HG02798 (cell line): ENCODE data around the gene C19orf53.
"Not testable (repeated sequence)": the region's sequence is repeated elsewhere in the genome, so short reads cannot be mapped to it uniquely, and the experiment has no call there.

Source experiments
- ATAC-seq: cut with Tn5 transposase; IDR thresholded peaks from one replicate; pipeline ENCODE4 v1.9.1; 2021; ENCODE audit warnings: mild to moderate bottlenecking; ENCODE audit not compliant: unreplicated experiment, poor library complexity

Gene C19orf53

GRCh38 chr19:13762635-13763235 is 11.5 kb upstream of the C19orf53 start:
- no peak for ATAC-seq

DNA sequence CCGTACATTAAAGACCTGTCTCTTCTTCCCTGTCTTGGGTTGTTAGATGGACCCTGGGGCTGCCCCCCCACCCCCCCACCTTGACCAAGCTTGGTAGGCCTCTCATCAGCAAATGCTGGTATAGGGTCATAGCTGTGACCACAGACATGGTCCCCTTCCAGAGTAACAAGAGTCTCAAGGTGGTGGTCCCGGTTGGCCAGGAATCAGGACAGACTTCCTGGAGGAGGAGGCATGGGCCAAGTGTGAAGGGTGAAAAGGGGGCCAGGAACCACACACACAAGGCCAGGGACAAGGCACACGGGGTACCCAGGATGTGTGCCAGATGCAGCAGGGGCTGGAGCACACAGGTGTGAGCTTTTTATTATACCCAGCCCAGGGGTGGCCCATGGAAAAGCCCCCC is 11.0 kb upstream of the C19orf53 start:
- no peak for ATAC-seq

DNA sequence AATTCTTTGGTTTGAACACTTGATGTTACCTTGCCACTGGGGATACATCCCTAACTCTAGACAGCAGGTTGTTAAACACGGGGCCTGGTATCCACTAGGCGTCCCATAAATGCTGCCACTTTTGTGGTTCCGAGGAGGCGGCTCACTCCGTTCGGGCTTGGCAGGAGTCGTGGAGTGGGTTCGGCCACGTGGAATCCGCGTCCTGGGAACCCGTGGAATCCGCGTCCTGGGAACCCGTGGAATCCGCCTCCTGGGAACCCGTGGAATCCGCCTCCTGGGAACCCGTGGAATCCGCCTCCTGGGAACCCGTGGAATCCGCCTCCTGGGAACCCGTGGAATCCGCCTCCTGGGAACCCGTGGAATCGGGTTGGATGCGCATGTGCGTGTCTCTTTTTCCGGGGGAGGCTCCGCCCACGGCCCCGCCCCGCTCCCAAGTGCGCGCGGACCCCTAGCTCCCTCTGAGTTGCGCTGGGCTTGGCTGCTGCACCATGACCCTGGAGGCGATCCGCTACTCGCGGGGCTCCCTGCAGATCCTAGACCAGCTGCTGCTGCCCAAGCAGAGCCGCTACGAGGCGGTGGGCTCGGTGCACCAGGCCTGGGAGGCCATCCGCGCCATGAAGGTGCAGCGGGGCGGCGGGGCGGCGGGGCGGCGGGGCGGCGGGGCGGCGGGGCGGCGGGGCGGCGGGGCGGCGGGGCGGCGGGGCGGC is 10.0 kb upstream of the C19orf53 start, which contains the start of gene MRI1:
TSS of gene MRI1 (plus strand) at position 422 of the 707 bp plus-strand sequence. CDS start at position 489, 67 bp downstream.
- ATAC-seq: peak; percentile 66

DNA sequence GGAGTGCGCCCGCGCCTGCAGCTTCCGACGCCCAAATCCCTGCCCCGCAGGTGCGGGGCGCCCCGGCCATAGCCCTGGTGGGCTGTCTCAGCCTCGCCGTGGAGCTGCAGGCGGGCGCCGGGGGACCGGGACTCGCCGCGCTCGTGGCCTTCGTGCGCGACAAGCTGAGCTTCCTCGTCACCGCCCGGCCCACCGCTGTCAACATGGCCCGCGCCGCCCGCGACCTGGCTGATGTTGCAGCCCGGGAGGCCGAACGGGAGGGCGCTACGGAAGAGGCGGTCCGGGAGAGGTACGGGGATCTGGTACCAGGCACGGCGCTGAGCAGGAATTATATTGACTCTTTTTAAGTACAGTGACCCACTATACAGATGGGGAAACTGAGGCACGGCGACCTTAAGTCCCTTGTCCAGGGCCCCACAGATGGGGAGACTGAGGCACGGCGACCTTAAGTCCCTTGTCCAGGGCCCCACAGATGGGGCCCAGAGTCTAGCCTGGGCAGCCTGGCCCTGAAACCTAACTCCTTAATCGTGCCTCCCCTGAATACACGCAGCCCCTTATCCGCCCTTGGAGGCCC is 9.3 kb upstream of the C19orf53 start:
- ATAC-seq: no peak

DNA sequence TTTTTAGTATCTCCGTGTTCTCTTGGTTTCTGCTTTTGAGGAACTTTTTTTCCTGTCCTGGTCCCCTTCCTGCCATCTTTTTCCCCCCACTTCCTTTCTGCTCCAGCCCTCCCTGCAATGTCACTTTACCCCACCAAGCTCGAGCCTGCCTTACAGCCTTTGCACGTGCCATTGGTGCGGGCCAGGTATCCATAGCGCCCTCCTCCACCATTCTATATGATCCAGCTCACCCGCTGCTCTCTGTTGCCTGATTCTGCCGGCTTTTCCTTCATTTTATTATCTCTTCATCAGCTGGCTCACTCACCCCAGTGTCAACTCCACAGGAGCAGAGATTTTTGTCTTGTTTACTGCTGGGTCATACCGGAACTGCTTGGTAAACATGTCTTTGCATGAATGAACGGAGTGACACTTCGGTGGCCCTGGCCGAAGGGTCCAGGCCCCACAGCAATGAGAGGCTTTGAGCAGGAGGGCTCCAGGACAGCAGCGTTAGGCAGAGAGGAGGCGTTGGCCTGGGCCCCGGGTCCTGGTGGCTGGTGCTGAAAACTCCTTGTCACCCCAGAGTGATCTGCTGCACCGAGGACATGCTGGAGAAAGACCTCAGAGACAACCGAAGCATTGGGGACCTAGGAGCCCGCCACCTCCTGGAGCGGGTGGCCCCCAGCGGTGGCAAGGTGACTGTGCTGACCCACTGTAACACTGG is 8.7 kb upstream of the C19orf53 start:
- no peak for ATAC-seq

GRCh38 chr19:13766095-13766481 is 8.2 kb upstream of the C19orf53 start:
- ATAC-seq: no peak

DNA sequence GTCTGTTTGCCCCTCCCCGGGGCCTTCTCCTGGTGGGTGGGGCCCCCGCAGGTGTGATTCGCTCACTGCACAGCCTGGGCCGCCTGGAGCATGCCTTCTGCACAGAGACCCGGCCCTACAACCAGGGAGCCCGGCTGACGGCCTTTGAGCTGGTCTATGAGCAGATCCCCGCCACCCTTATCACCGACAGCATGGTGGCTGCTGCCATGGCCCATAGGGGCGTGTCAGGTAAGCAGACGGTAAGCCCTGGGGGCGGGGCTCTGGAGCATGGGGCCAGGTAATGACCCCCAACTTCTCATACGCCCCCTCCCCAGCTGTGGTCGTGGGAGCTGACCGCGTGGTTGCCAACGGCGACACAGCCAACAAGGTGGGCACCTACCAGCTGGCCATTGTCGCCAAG is 5.7 kb upstream of the C19orf53 start:
- ATAC-seq: no peak

GRCh38 chr19:13770013-13770635 is 4.1 kb upstream of the C19orf53 start:
- ATAC-seq: no peak

DNA sequence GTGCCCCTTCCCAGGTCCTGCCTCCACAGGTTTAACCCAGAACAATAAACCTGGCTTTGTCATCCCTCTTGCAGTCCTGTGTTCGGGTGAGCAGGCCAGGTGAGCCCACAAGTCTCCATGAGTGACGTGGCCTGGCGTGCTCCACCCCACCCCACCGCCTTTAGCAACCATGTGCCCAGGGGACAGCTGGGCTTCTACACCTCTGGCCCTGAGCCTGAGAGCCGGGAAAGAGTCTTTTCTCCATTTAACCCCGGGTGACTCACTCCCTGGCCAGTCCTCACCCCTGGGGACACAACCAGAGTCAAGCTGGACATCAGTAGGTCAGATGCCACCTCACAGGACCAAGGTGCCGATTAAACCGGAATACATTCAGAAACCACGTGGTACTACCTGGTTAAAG is 4.1 kb downstream of the C19orf53 start:
- ATAC-seq: no peak

DNA sequence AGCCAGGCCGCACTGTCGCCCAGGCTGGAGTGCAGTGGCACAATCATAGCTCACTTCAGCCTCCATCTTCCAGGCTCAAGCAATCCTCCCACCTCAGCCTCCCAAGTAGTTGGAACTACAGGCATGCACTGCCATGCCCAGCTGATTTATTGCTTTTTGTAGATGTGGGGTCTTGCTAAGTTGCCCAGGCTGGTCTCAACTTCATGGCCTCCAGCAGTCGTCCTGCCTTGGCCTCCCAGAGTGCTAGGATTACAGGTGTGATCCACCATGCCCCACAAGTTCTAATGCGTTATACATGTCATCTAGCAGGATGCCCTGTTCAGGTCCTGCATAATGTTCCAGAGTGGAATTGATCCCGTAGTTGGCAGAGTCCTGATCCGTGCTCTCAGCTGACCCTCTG is 4.6 kb downstream of the C19orf53 start:
- ATAC-seq: no peak

DNA sequence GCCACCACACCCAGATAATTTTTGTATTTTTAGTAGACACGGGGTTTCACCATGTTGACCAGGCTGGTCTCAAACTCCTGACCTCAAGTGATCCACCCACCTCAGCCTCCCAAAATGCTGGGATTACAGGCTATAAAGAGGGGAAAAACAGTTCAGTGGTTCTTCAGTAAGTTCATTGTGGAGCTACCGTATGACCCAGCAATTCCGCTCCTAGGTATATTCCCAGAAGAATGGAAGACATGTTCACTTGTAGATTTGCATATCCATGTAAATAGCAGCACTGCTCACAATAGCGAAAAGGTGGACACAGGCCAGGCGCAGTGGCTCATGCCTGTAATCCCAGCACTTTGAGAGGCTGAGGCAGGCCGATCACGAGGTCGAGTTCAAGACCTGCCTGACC is 5.5 kb downstream of the C19orf53 start:
- ATAC-seq: not testable (repeated sequence)

DNA sequence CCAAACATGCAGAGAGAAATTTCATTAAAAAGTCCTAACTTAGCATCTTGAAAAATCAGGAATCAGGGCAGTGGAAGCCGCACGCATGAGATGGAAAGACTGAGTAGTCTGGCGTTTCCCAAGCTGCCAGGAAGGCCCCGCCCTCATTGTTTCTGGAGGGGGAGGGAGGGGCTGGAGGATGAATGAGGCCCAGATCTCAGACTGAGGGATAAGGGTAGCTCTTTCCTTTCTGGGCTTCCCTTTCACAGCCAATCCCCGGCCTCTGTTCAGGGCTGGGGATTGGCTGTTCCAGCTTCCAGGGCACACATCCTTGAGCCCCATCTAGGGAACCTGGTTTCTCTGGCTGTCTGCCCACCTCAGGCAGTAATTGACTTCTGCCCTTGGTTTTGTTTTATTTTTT is 7.3 kb downstream of the C19orf53 start:
- ATAC-seq: no peak

- ATAC-seq: no peak
Measured at GRCh38 chr19:13782537-13782936, 8.3 kb downstream of the C19orf53 start.

DNA sequence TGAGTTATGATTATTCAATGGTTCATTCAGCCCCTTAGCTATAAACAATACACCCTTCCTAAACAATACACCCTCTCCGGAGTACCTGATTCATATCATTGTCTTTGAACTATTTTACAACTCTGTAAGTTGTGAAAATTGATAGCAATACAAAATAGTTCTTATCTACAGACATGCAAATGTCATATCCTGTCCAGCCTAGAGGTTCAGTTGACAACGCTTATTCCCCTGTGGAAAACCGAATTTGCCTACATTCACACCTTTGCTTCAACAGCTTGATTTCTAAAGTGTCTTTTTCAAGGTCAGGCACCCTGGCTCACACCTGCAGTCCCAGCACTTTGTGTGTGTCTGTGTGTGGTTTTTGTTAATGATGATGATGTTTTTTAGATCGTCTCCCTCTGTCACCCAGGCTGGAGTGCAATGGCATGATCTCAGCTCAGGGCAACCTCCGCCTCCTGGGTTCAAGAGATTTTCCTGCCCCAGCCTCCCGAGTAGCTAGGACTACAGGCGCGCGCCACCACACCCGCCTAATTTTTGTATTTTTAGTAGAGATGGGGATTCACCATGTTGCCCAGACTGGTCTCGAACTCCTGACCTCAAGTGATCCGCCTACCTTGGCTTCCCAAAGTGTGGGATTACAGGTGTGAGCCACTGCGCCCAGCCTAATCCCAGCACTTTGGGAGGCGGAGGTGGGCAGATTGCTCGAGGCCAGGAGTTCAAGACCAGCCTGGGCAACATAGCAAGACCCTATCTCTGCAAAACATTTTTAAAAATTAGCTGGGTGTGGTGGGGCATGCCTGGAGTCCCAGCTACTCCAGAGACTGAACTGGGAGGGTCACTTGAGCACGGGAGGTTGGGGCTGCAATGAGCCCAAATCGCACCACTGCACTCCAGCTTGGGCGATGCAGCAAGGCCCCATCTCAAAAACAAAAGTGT is 9.6 kb downstream of the C19orf53 start:
- ATAC-seq: no peak

DNA sequence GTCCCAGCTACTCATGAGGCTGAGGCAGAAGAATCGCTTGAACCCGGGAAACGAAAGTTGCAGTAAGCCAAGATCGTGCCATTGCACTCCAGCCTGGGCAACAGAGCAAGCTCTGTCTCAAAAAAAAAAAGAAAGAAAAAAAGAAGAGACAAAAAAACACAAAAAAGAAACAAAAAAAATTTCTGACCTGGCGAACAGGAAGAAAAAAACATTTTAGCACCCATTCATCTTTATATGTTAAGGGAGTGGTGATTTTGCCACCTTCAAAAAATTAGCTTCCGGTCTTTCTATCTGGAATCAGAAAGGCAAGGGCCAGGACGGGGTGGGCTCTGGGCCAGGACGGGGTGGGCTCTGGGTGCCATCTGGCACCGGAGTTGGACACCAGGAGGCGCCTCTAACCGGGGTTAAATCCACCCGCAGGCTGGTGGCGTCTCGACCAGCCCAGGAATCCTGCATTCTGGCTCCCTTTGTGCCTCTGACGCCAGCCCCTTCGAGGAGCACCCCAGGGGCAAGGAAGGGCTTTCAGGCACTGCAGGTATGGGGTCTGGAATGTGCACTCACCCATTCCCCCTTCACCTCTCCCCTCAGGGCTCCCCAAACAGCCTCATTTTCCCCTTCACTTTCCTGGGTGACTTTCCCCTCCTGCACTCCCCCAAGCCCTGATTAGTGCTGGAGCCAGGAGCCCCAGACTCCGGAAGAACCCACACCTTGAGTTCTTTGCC is 10.6 kb downstream of the C19orf53 start:
- ATAC-seq: no peak

- no peak for ATAC-seq
Measured at GRCh38 chr19:13788991-13789390, 14.7 kb downstream of the C19orf53 start.

- no peak for ATAC-seq
Measured at GRCh38 chr19:13790354-13790753, 16.1 kb downstream of the C19orf53 start.

GRCh38 chr19:13793317-13793716 is 19.1 kb downstream of the C19orf53 start:
- ATAC-seq: not testable (repeated sequence)

- ATAC-seq: no peak
Measured at GRCh38 chr19:13794398-13794756, 20.1 kb downstream of the C19orf53 start.
